ENCODE data around the gene MAL. TPM values are rescaled to one million over a fixed set of nuclear protein-coding genes. Genes with fewer than 3 reads are reported as not detected.

Gene MAL
- total RNA-seq, 1 experiment from 2014 or later, result 0.22 TPM

DNA sequence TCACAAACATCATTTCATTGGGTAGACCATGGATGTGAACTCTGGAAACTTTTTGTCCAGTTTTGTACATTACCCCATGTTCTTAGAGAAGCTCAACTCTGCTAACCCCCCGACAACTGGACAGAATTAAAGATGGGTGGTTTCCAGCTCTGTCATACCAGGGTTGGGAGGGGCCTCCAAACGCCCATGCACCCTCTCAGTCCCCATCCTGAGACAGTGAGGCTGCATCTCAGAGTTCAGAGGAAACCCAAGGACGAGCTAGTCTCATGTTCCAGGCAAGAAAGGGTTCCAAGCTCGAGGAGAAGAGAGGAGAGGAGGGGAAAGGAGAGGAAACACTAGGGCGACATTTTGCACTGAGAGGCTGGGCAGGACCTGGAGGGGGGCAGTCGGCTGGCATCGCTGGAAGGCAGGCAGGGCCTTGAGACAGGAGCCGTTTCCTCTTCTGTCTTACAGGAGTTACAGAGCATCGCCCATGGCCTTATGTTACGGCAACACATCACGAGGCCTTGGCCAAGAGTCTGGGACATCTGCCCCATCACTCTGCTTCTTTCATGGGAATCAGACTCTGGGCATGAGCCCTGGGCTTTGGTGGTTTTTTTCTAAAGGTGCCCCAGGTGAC is 16.4 kb downstream of the MAL start (continued):
- TF ChIP-seq, protein P1, sequence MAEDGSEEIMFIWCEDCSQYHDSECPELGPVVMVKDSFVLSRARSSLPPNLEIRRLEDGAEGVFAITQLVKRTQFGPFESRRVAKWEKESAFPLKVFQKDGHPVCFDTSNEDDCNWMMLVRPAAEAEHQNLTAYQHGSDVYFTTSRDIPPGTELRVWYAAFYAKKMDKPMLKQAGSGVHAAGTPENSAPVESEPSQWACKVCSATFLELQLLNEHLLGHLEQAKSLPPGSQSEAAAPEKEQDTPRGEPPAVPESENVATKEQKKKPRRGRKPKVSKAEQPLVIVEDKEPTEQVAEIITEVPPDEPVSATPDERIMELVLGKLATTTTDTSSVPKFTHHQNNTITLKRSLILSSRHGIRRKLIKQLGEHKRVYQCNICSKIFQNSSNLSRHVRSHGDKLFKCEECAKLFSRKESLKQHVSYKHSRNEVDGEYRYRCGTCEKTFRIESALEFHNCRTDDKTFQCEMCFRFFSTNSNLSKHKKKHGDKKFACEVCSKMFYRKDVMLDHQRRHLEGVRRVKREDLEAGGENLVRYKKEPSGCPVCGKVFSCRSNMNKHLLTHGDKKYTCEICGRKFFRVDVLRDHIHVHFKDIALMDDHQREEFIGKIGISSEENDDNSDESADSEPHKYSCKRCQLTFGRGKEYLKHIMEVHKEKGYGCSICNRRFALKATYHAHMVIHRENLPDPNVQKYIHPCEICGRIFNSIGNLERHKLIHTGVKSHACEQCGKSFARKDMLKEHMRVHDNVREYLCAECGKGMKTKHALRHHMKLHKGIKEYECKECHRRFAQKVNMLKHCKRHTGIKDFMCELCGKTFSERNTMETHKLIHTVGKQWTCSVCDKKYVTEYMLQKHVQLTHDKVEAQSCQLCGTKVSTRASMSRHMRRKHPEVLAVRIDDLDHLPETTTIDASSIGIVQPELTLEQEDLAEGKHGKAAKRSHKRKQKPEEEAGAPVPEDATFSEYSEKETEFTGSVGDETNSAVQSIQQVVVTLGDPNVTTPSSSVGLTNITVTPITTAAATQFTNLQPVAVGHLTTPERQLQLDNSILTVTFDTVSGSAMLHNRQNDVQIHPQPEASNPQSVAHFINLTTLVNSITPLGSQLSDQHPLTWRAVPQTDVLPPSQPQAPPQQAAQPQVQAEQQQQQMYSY (CRISPR knock-in tag; IDR thresholded peaks at IDR 0.05), result no peak
- TF ChIP-seq CBFB (CRISPR knock-in tag; IDR thresholded peaks at IDR 0.05; ENCODE audit: low read depth), result no peak
- TF ChIP-seq OVOL2 (CRISPR knock-in tag; IDR thresholded peaks at IDR 0.05; ENCODE audit: borderline replicate concordance), result no peak
- TF ChIP-seq TCF7 (CRISPR knock-in tag; IDR thresholded peaks at IDR 0.05; ENCODE audit: low read depth), result no peak
- no peak for TF ChIP-seq GABPB1 (CRISPR knock-in tag; IDR thresholded peaks at IDR 0.05)
- no peak for TF ChIP-seq NR2C2 (CRISPR knock-in tag; IDR thresholded peaks at IDR 0.05)

DNA sequence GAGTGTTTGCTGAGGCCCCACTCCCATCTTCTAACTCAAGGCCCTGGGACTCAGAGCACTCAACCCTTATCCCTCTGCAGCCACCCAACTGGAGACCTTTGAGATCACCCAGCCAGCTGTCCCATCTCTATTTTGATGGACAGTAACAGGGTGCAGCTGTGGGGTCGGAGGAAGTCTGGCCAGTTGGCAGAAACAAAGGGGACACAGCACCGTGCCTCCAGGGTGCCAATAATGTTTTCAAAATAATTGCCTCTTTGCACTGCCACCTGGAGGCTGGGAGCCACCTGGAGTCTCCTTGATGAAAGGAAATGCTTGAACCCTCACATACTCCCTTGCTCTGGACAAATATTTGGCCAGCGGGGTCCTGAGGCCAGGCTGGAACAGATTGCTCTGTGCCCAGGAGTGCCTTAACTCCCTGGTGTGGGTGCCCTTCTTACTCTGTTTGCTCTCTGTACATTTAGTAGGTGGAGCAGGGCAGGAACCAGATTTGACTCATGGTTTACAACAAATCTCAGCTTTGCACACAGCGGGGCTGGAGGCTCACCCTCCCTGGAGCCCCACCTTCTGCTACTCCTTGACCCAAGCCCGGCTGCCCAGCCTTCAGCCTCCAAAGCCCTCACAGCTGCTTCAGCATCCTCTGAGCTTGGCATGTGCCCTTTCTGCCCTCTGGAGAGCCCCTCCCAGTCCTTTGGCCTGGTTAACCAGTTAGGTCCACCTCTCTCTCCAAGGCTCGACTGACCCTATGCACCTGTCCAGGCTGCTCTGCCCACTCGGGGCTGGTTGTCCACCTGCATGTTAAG is 17.2 kb downstream of the MAL start:
- ChIA-PET CTCF (interaction anchor here (1.1 to 7.7 kb wide), 8 partner anchors 11 to 189 kb away, joined by 3 to 70 read pairs (median 5); partner anchors contain the start of gene MAL), POLR2A (no interaction called here)
- Mint-ChIP-seq H3K36me3 (no peaks in the 10 kb centered on the region), H3K27me3 (ENCODE audit: low read depth) (peaks cover 2% of the 10 kb centered on the region; the same call in 1 of the 2 replicates), H3K4me1 (peaks cover 6% of the 10 kb centered on the region; the same call in 1 of the 2 replicates), H3K9me3 (peaks cover 19% of the 10 kb centered on the region), H3K4me3 (no peak overlapping the region), H3K27ac (no peak overlapping the region)
- ATAC-seq (no peak), DNase-seq (ENCODE audit: low spot score) (no peak)
- TF ChIP-seq GRHL2 (CRISPR knock-in tag; IDR thresholded peaks at IDR 0.05; ENCODE audit: insufficient replicate concordance, severe bottlenecking), result no peak
- TF ChIP-seq IRF2 (CRISPR knock-in tag; IDR thresholded peaks at IDR 0.05; ENCODE audit: borderline replicate concordance, low read depth), result no peak
- TF ChIP-seq ETV6 (CRISPR knock-in tag; IDR thresholded peaks at IDR 0.05), result no peak
- TF ChIP-seq ATF3 (CRISPR knock-in tag; conservative IDR thresholded peaks at IDR 0.05), result no peak
- TF ChIP-seq ZNF671 (CRISPR knock-in tag; IDR thresholded peaks at IDR 0.05), result no peak
- no peak for TF ChIP-seq CBFB (CRISPR knock-in tag; IDR thresholded peaks at IDR 0.05; ENCODE audit: low read depth)

DNA sequence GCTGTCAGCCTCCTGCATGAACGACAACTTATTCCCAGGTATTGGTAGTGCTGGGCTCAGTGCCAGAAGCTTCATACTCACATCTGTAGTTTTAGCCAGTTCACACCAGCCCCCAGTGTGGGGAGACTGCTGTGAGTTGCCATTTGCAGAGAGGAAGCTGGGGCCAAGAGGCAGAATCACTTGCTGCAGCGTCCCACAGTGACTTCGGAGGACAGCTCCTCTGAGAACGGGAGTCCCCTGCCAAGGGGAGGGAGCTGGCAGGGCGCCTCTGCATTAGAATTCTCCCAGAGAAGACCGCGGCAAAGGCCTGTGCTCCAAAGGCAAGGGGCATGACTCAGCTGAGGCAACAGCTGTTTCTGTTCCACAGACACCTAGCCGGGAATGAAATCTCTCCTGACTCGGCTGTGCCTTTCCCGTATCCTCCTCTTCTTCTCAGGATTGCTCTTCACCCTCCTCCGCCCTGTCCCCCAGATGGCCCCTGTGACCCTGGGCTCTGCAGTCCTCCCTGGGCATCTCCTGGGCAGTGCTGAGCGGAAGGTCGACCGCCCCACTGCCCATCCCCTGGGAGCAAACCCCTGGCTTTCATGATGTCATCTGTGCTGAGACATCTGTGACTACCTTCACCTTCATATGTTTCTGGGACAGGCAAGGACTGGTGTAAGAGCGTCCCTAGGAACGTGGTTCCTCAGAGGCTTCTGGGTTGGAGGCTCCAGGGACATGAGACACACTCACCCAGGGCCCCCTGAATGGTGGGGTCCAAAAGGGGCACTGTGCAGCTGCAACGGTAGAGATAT is 18.0 kb downstream of the MAL start:
- DNase-seq (ENCODE audit: low spot score), result no peak
- ChIA-PET CTCF (interaction anchor here (1.1 to 7.7 kb wide), 8 partner anchors 10 to 87 kb away, joined by 3 to 70 read pairs (median 5); partner anchors contain the start of gene MAL), POLR2A (no interaction called here)
- Mint-ChIP-seq H3K9me3 (peaks cover 10% of the 10 kb centered on the region), H3K27ac (no peak overlapping the region), H3K4me1 (peaks cover 11% of the 10 kb centered on the region; the same call in 1 of the 2 replicates), H3K4me3 (no peak overlapping the region), H3K36me3 (no peaks in the 10 kb centered on the region), H3K27me3 (ENCODE audit: low read depth) (peaks cover 2% of the 10 kb centered on the region; the same call in 1 of the 2 replicates)
- no peak for ATAC-seq
- TF ChIP-seq MLX (CRISPR knock-in tag; IDR thresholded peaks at IDR 0.05) (no peak), ZNF138 (CRISPR knock-in tag; conservative IDR thresholded peaks at IDR 0.05) (no peak), JUN (CRISPR knock-in tag; IDR thresholded peaks at IDR 0.05) (no peak), FOXP1 (CRISPR knock-in tag; IDR thresholded peaks at IDR 0.05; ENCODE audit: borderline replicate concordance) (no peak), ZNF416 (CRISPR knock-in tag; IDR thresholded peaks at IDR 0.05) (no peak), SMAD4 (CRISPR knock-in tag; IDR thresholded peaks at IDR 0.05) (no peak), FOXK1 (CRISPR knock-in tag; IDR thresholded peaks at IDR 0.05) (no peak), ZBTB21 (CRISPR knock-in tag; IDR thresholded peaks at IDR 0.05; ENCODE audit: borderline replicate concordance) (no peak)
- TF ChIP-seq, protein P2, sequence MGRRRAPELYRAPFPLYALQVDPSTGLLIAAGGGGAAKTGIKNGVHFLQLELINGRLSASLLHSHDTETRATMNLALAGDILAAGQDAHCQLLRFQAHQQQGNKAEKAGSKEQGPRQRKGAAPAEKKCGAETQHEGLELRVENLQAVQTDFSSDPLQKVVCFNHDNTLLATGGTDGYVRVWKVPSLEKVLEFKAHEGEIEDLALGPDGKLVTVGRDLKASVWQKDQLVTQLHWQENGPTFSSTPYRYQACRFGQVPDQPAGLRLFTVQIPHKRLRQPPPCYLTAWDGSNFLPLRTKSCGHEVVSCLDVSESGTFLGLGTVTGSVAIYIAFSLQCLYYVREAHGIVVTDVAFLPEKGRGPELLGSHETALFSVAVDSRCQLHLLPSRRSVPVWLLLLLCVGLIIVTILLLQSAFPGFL (CRISPR knock-in tag; IDR thresholded peaks at IDR 0.05; ENCODE audit: borderline replicate concordance), result no peak
- TF ChIP-seq, protein P3, sequence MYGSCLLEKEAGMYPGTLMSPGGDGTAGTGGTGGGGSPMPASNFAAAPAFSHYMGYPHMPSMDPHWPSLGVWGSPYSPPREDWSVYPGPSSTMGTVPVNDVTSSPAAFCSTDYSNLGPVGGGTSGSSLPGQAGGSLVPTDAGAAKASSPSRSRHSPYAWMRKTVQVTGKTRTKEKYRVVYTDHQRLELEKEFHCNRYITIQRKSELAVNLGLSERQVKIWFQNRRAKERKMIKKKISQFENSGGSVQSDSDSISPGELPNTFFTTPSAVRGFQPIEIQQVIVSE (CRISPR knock-in tag; IDR thresholded peaks at IDR 0.05; ENCODE audit: borderline replicate concordance), result no peak
- TF ChIP-seq, protein P4, sequence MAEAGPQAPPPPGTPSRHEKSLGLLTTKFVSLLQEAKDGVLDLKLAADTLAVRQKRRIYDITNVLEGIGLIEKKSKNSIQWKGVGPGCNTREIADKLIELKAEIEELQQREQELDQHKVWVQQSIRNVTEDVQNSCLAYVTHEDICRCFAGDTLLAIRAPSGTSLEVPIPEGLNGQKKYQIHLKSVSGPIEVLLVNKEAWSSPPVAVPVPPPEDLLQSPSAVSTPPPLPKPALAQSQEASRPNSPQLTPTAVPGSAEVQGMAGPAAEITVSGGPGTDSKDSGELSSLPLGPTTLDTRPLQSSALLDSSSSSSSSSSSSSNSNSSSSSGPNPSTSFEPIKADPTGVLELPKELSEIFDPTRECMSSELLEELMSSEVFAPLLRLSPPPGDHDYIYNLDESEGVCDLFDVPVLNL (CRISPR knock-in tag; IDR thresholded peaks at IDR 0.05; ENCODE audit: borderline replicate concordance, low read depth), result no peak
